Gastroesophageal sphincter (tissue), 4 donors: ENCODE results near the gene TAAR6. TPM values are rescaled to one million over a fixed set of nuclear protein-coding genes. Genes with fewer than 3 reads are reported as not detected.
"Not testable (repeated sequence)": the region's sequence is repeated elsewhere in the genome, so short reads cannot be mapped to it uniquely, and the experiment has no call there.

Experiments used
- ATAC-seq: fragments of 150-250 bp; one replicate; pipeline ENCODE4 v1.9.1; 2016; ENCODE audit warnings: mild to moderate bottlenecking, moderate library complexity
- H3K27ac ChIP-seq, 4 donors: fragments of 200-600 bp; sonication (generic) in 3 of 4; 1 replicate in 3 of 4; 2 replicates in 1 of 4; pipeline ENCODE4 v1.5.1; 2016 to 2019
- H3K27me3 ChIP-seq: fragments of 200-600 bp; sonication (generic); one replicate; pipeline ENCODE4 v1.5.1; 2019
- H3K36me3 ChIP-seq, 2 donors: fragments of 200-600 bp; sonication (generic); one replicate each; pipeline ENCODE4 v1.5.1; 2019; ENCODE audit warnings: control low read depth in 1 of 2
- H3K4me1 ChIP-seq, 3 donors: fragments of 200-600 bp; sonication (generic); 1 replicate in 2 of 3; 2 replicates in 1 of 3; pipeline ENCODE4 v1.5.1; 2016 to 2019; ENCODE audit warnings: control low read depth in 2 of 3
- H3K4me3 ChIP-seq, 2 donors: fragments of 200-600 bp; sonication (generic); one replicate each; pipeline ENCODE4 v1.5.1; 2019; ENCODE audit warnings: mild to moderate bottlenecking in 1 of 2, moderate library complexity in 1 of 2
- H3K9me3 ChIP-seq, 3 donors: fragments of 200-600 bp; sonication (generic); one replicate each; pipeline ENCODE4 v1.5.1; 2017 to 2019; ENCODE audit warnings: control low read depth in 2 of 3
- CTCF ChIP-seq, 4 experiments: fragments of 200-600 bp in 2 of 4; fragments of 450-650 bp in 2 of 4; sonication (generic) in 1 of 4; IDR thresholded peaks; one replicate each; pipeline ENCODE4 v1.5.1; 2017 to 2019; ENCODE audit warnings: antibody characterized with exemption in 4 of 4, mild to moderate bottlenecking in 2 of 4, moderate library complexity in 2 of 4
- EP300 ChIP-seq: sonication (generic); formaldehyde crosslinking; IDR thresholded peaks from one replicate; pipeline ENCODE4 v1.6.1; 2017; ENCODE audit warnings: antibody characterized with exemption, mild to moderate bottlenecking
- POLR2A ChIP-seq, 2 donors: fragments of 450-650 bp; IDR thresholded peaks; one replicate each; pipeline ENCODE4 v1.6.1; 2017; ENCODE audit warnings: antibody characterized with exemption in 2 of 2, mild to moderate bottlenecking in 2 of 2, moderate library complexity in 1 of 2
- POLR2AphosphoS5 ChIP-seq: sonication (generic); formaldehyde crosslinking; IDR thresholded peaks from one replicate; pipeline ENCODE4 v1.6.1; 2017; ENCODE audit warnings: antibody characterized with exemption
- WGBS, 2 donors: methylation state at CpG; one replicate each; pipeline ENCODE4 v1.1.5; 2018; ENCODE audit warnings: low coverage in 1 of 2; 5-methylcytosine and 5-hydroxymethylcytosine counted together
- total RNA-seq, 4 donors: library from RNA; depleted of rRNA; stranded (reverse); fragments of >200 nt; gene quantifications; one replicate each; pipeline ENCODE4 v1.1.0, GENCODE V29; 2016

TAAR6 gene
- total RNA-seq, 4 donors from 2014 or later, result not detected

- H3K4me1 ChIP-seq, result no peaks in the 10 kb centered on the region
- no peak for ATAC-seq
- 91 to 92% methylated on average over 1 of the region's 3 CpGs for WGBS, 2 donors
- no peak overlapping the region for H3K27ac ChIP-seq
- TF ChIP-seq CTCF (IDR thresholded peaks at IDR 0.05) (no peak), POLR2A (IDR thresholded peaks at IDR 0.05) (no peak), EP300 (no peak), POLR2AphosphoS5 (no peak)
- H3K4me3 ChIP-seq, result no peak overlapping the region
- H3K36me3 ChIP-seq, result no peaks in the 10 kb centered on the region
- H3K9me3 ChIP-seq, result no peaks in the 10 kb centered on the region
- H3K27me3 ChIP-seq, result peaks cover 4% of the 10 kb centered on the region
Observed at GRCh38 chr6:132598473-132598872, 28.4 kb downstream of the TAAR6 start.

- not testable (repeated sequence) for ATAC-seq, H3K27me3 ChIP-seq, H3K9me3 ChIP-seq, H3K4me1 ChIP-seq, H3K36me3 ChIP-seq, H3K27ac ChIP-seq, H3K4me3 ChIP-seq
Observed at GRCh38 chr6:132600900-132601299, 30.8 kb downstream of the TAAR6 start.

- no peak overlapping the region for H3K4me3 ChIP-seq
- no peaks in the 10 kb centered on the region for H3K27me3 ChIP-seq
- ATAC-seq, result no peak
- H3K27ac ChIP-seq, result no peak overlapping the region
- TF ChIP-seq POLR2AphosphoS5, result no peak
- no peak for TF ChIP-seq EP300
- no peak for TF ChIP-seq CTCF (IDR thresholded peaks at IDR 0.05)
- no peak for TF ChIP-seq POLR2A (IDR thresholded peaks at IDR 0.05)
- WGBS, 2 donors, result 73 to 82% methylated on average over 2 to 8 of the region's 8 CpGs
- H3K4me1 ChIP-seq, result no peaks in the 10 kb centered on the region
- H3K36me3 ChIP-seq, result no peaks in the 10 kb centered on the region
- H3K9me3 ChIP-seq, result no peaks in the 10 kb centered on the region
Observed at GRCh38 chr6:132604635-132605152, 34.6 kb downstream of the TAAR6 start.

GRCh38 chr6:132607544-132608233, 37.6 kb downstream of the TAAR6 start:
- no peak overlapping the region for H3K27ac ChIP-seq

GRCh38 chr6:132611616-132612015, 41.5 kb downstream of the TAAR6 start:
- H3K27me3 ChIP-seq, result no peaks in the 10 kb centered on the region
- H3K36me3 ChIP-seq, result no peaks in the 10 kb centered on the region
- no peaks in the 10 kb centered on the region for H3K9me3 ChIP-seq
- ATAC-seq, result no peak
- H3K4me1 ChIP-seq, result no peaks in the 10 kb centered on the region
- TF ChIP-seq EP300 (no peak), POLR2A (IDR thresholded peaks at IDR 0.05) (no peak), POLR2AphosphoS5 (no peak), CTCF (IDR thresholded peaks at IDR 0.05) (no peak)
- no peak overlapping the region for H3K4me3 ChIP-seq
- 81 to 82% methylated on average over 2 of the region's 2 CpGs for WGBS, 2 donors
- no peak overlapping the region for H3K27ac ChIP-seq

More at GRCh38 chr6:132607544-132608233, 37.6 kb downstream of the TAAR6 start:
- Histone ChIP-seq H3K4me1 (no peaks in the 10 kb centered on the region), H3K27me3 (no peaks in the 10 kb centered on the region), H3K9me3 (no peaks in the 10 kb centered on the region), H3K36me3 (no peaks in the 10 kb centered on the region), H3K4me3 (no peak overlapping the region)
- ATAC-seq, result no peak
- TF ChIP-seq POLR2AphosphoS5, result no peak
- no peak for TF ChIP-seq POLR2A (IDR thresholded peaks at IDR 0.05)
- 85 to 92% methylated on average over 5 of the region's 5 CpGs for WGBS, 2 donors

GRCh38 chr6:132612449-132613108, 42.5 kb downstream of the TAAR6 start:
- no peak for ATAC-seq
- TF ChIP-seq EP300 (no peak), POLR2A (IDR thresholded peaks at IDR 0.05) (no peak), POLR2AphosphoS5 (no peak)

More at GRCh38 chr6:132612449-132613108, 42.5 kb downstream of the TAAR6 start:
- WGBS, 2 donors, result 53 to 56% methylated on average over 3 to 4 of the region's 4 CpGs
- no peak overlapping the region for H3K27ac ChIP-seq
- no peaks in the 10 kb centered on the region for H3K36me3 ChIP-seq
- no peaks in the 10 kb centered on the region for H3K4me1 ChIP-seq
- no peaks in the 10 kb centered on the region for H3K9me3 ChIP-seq
- H3K27me3 ChIP-seq, result no peaks in the 10 kb centered on the region
- no peak overlapping the region for H3K4me3 ChIP-seq
